Erythroblast (primary cell): ENCODE data around the gene SAFB.

Source experiments
- GATA1 ChIP-seq: IDR thresholded peaks from 2 replicates; pipeline ENCODE4 v1.6.1; 2011; ENCODE audit warnings: low read depth, mild to moderate bottlenecking, control low read depth, low read length, moderate library complexity
- POLR2A ChIP-seq: IDR thresholded peaks from 2 replicates; pipeline ENCODE4 v1.6.1; 2011; ENCODE audit warnings: mild to moderate bottlenecking, low read length

DNA sequence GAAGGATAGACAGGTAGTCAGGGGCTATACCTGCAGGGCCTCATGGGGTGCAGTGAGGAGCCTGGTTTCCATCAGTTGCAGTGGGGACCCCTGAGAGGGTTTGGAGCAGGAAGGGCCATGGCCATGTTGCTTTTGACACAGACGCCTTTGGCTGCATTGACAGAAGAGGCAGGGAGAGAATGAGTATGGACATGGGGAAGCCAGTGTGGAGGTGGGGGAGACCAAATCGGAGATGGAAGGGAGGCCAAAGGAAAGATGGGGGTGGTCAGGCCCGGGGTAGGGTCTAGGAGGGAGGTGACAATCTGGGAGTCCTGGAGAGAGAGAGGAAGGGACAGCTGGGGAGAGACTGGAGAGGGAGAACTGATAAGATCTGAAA is 59.2 kb downstream of the SAFB start:
- TF ChIP-seq POLR2A (no peak), GATA1 (no peak)
